Measurements from ENCODE around the gene PALLD. TPM values are rescaled to one million over a fixed set of nuclear protein-coding genes. Genes with fewer than 3 reads are reported as not detected.
A peak's percentile ranks its signal among the peaks of the same experiment; 100 is the strongest.

The PALLD gene
- total RNA-seq, 1 experiment from 2014 or later: 95.9 TPM

- no peak for DNase-seq (ENCODE audit: low read depth)
- in situ Hi-C loops (cut with HindIII; ENCODE audit: low pct_unique_long_range_greater_than_20kb, low sequenced_read_pairs): no loop called here
Measured at GRCh38 chr4:168628251-168628650, 131.4 kb downstream of the PALLD start.

- no peak for DNase-seq (ENCODE audit: low read depth)
- in situ Hi-C loops (cut with HindIII; ENCODE audit: low pct_unique_long_range_greater_than_20kb, low sequenced_read_pairs): no loop called here
Measured at GRCh38 chr4:168629566-168629965, 132.7 kb downstream of the PALLD start.

- peak; percentile 49 for DNase-seq (ENCODE audit: low read depth)
- in situ Hi-C loops (cut with HindIII; ENCODE audit: low pct_unique_long_range_greater_than_20kb, low sequenced_read_pairs): no loop called here
Measured at GRCh38 chr4:168630445-168631187, 133.8 kb downstream of the PALLD start.

- in situ Hi-C loops (cut with HindIII; ENCODE audit: low pct_unique_long_range_greater_than_20kb, low sequenced_read_pairs): no loop called here
- peak; percentile 66 for DNase-seq (ENCODE audit: low read depth)
Measured at GRCh38 chr4:168631241-168632162, 134.7 kb downstream of the PALLD start.

GRCh38 chr4:168632301-168632725 lies 135.5 kb downstream of the PALLD start:
- DNase-seq (ENCODE audit: low read depth): no peak
- in situ Hi-C loops (cut with HindIII; ENCODE audit: low pct_unique_long_range_greater_than_20kb, low sequenced_read_pairs): no loop called here

GRCh38 chr4:168633064-168633463 lies 136.2 kb downstream of the PALLD start:
- no peak for DNase-seq (ENCODE audit: low read depth)
- in situ Hi-C loops (cut with HindIII; ENCODE audit: low pct_unique_long_range_greater_than_20kb, low sequenced_read_pairs): no loop called here

- in situ Hi-C loops (cut with HindIII; ENCODE audit: low pct_unique_long_range_greater_than_20kb, low sequenced_read_pairs): no loop called here
- no peak for DNase-seq (ENCODE audit: low read depth)
Measured at GRCh38 chr4:168633496-168633895, 136.6 kb downstream of the PALLD start.

- in situ Hi-C loops (cut with HindIII; ENCODE audit: low pct_unique_long_range_greater_than_20kb, low sequenced_read_pairs): no loop called here
- peak; percentile 96 for DNase-seq (ENCODE audit: low read depth)
Measured at GRCh38 chr4:168634276-168634802, 137.5 kb downstream of the PALLD start.

- no peak for DNase-seq (ENCODE audit: low read depth)
- in situ Hi-C loops (cut with HindIII; ENCODE audit: low pct_unique_long_range_greater_than_20kb, low sequenced_read_pairs): no loop called here
Measured at GRCh38 chr4:168636040-168636439, 139.2 kb downstream of the PALLD start.

- in situ Hi-C loops (cut with HindIII; ENCODE audit: low pct_unique_long_range_greater_than_20kb, low sequenced_read_pairs): no loop called here
- DNase-seq (ENCODE audit: low read depth): peak; percentile 65
Measured at GRCh38 chr4:168636506-168637196, 139.8 kb downstream of the PALLD start.

GRCh38 chr4:168637872-168638756 lies 141.3 kb downstream of the PALLD start:
- in situ Hi-C loops (cut with HindIII; ENCODE audit: low pct_unique_long_range_greater_than_20kb, low sequenced_read_pairs): no loop called here
- no peak for DNase-seq (ENCODE audit: low read depth)

- in situ Hi-C loops (cut with HindIII; ENCODE audit: low pct_unique_long_range_greater_than_20kb, low sequenced_read_pairs): no loop called here
- no peak for DNase-seq (ENCODE audit: low read depth)
Measured at GRCh38 chr4:168639914-168640313, 143.1 kb downstream of the PALLD start.

- in situ Hi-C loops (cut with HindIII; ENCODE audit: low pct_unique_long_range_greater_than_20kb, low sequenced_read_pairs): no loop called here
Measured at GRCh38 chr4:168641811-168642140, 144.9 kb downstream of the PALLD start.

GRCh38 chr4:168642591-168642990 lies 145.7 kb downstream of the PALLD start:
- in situ Hi-C loops (cut with HindIII; ENCODE audit: low pct_unique_long_range_greater_than_20kb, low sequenced_read_pairs): no loop called here
- DNase-seq (ENCODE audit: low read depth): no peak

More at GRCh38 chr4:168641811-168642140, 144.9 kb downstream of the PALLD start:
- DNase-seq (ENCODE audit: low read depth): no peak

- DNase-seq (ENCODE audit: low read depth): no peak
- in situ Hi-C loops (cut with HindIII; ENCODE audit: low pct_unique_long_range_greater_than_20kb, low sequenced_read_pairs): no loop called here
Measured at GRCh38 chr4:168643111-168643795, 146.4 kb downstream of the PALLD start.

GRCh38 chr4:168643796-168644159 lies 146.9 kb downstream of the PALLD start:
- in situ Hi-C loops (cut with HindIII; ENCODE audit: low pct_unique_long_range_greater_than_20kb, low sequenced_read_pairs): no loop called here
- no peak for DNase-seq (ENCODE audit: low read depth)

- in situ Hi-C loops (cut with HindIII; ENCODE audit: low pct_unique_long_range_greater_than_20kb, low sequenced_read_pairs): no loop called here
- DNase-seq (ENCODE audit: low read depth): no peak
Measured at GRCh38 chr4:168646001-168646768, 149.3 kb downstream of the PALLD start.
